ENCODE results near the gene CLASP1. TPM values are rescaled to one million over a fixed set of nuclear protein-coding genes. Genes with fewer than 3 reads are reported as not detected.
A peak's percentile ranks its signal among the peaks of the same experiment; 100 is the strongest.

Gene CLASP1
- total and polyA plus RNA-seq, 2 experiments from 2014 or later, result 20.1 to 45.9 TPM

DNA sequence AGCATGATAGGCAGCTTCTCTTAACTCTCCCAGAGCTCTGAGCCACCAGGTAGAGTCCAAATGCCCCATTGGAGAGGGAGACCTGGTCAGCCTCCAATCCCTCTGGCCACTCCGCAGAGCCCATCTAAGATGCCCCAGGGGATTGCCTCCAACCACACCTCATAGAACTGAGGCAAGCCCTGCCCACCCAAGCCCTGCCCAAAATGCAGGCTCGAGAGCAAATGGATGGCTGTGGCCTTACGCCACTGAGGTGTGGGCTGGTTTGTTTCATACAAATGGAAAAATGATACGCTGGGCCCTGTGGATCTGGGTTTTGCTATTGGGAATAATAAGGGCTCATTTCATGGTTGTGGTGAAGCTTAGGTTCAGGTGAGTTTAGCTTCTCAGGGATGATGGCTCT, 361.3 kb downstream of the CLASP1 start:
- TF ChIP-seq EZH2phosphoT487 (IDR thresholded peaks at IDR 0.05; ENCODE audit: low read depth, severe bottlenecking, unreplicated experiment), result no peak
- TF ChIP-seq, protein P1, sequence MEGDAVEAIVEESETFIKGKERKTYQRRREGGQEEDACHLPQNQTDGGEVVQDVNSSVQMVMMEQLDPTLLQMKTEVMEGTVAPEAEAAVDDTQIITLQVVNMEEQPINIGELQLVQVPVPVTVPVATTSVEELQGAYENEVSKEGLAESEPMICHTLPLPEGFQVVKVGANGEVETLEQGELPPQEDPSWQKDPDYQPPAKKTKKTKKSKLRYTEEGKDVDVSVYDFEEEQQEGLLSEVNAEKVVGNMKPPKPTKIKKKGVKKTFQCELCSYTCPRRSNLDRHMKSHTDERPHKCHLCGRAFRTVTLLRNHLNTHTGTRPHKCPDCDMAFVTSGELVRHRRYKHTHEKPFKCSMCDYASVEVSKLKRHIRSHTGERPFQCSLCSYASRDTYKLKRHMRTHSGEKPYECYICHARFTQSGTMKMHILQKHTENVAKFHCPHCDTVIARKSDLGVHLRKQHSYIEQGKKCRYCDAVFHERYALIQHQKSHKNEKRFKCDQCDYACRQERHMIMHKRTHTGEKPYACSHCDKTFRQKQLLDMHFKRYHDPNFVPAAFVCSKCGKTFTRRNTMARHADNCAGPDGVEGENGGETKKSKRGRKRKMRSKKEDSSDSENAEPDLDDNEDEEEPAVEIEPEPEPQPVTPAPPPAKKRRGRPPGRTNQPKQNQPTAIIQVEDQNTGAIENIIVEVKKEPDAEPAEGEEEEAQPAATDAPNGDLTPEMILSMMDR (IDR thresholded peaks at IDR 0.05; ENCODE audit: poor library complexity), result no peak
- no peak for TF ChIP-seq EZH2 (IDR thresholded peaks at IDR 0.05; ENCODE audit: borderline replicate concordance)
- no peaks in the 10 kb centered on the region for H3K9me2 ChIP-seq (replicated peaks; ENCODE audit: insufficient read depth)
- no peaks in the 10 kb centered on the region for H3K79me2 ChIP-seq

More for the DNA sequence above, 361.3 kb downstream of the CLASP1 start:
- no peak overlapping the region for H2AFZ ChIP-seq
- WGBS (ENCODE audit: low lambda C conversion rate, missing lambda C conversion rate), result 98% methylated on average over 4 of the region's 4 CpGs
- H3K36me3 ChIP-seq (replicated peaks; ENCODE audit: insufficient read depth, low read depth), result no peaks in the 10 kb centered on the region
- DNase-seq (ENCODE audit: low spot score), result no peak
- H3K27ac ChIP-seq, result no peak overlapping the region
- H3K9me3 ChIP-seq (ENCODE audit: low read depth), result no peaks in the 10 kb centered on the region
- no peak overlapping the region for H3K4me2 ChIP-seq
- H4K20me1 ChIP-seq (ENCODE audit: insufficient read depth, poor library complexity, severe bottlenecking), result no peaks in the 10 kb centered on the region
- no peak overlapping the region for H3K4me3 ChIP-seq
- H3K27me3 ChIP-seq, result peaks cover 21% of the 10 kb centered on the region
- H3K4me1 ChIP-seq (ENCODE audit: insufficient read depth), result peaks cover 10% of the 10 kb centered on the region

Small RNAs within 50 kb of the gene (small RNA-seq; reads per million reads assigned to genes)
- not detected for gene RF00019
- gene RNU4ATAC, result 2,070 reads per million, percentile 99 among the genes with 10 or more reads in this experiment

Other genes starting within 250 kb of the CLASP1 start
- not detected in 2 replicates for gene RNU4ATAC, start 118.6 kb downstream of the CLASP1 start, total RNA-seq
- gene RNU4ATAC, start 118.6 kb downstream of the CLASP1 start, polyA plus RNA-seq, result 9.5 and 10.0 TPM in 2 replicates
- 53.6 and 85.7 TPM in 2 replicates for gene NIFK, start 87.4 kb upstream of the CLASP1 start, total RNA-seq
- 54.6 and 64.5 TPM in 2 replicates for gene NIFK, start 87.4 kb upstream of the CLASP1 start, polyA plus RNA-seq
- 55.2 and 63.2 TPM in 2 replicates for gene TSN, start 106.2 kb upstream of the CLASP1 start, total RNA-seq
- gene TSN, start 106.2 kb upstream of the CLASP1 start, polyA plus RNA-seq, result 43.5 and 45.4 TPM in 2 replicates

All from hepatocyte (in vitro differentiated cells).